Fibroblast of the conjunctiva (primary cell): ENCODE results near the gene BAHCC1.

ENCODE experiments used
- DNase-seq: peaks from one replicate; pipeline ENCODE4 v3.0.0-alpha.2; 2010; ENCODE audit warnings: low read depth

The BAHCC1 gene

GRCh38 chr17:81386646-81387099 lies 8.6 kb upstream of the BAHCC1 start:
- no peak for DNase-seq

GRCh38 chr17:81387100-81388090 lies 7.9 kb upstream of the BAHCC1 start:
- no peak for DNase-seq

GRCh38 chr17:81388091-81388611 lies 7.1 kb upstream of the BAHCC1 start:
- no peak for DNase-seq

- DNase-seq, result no peak
Measured at GRCh38 chr17:81388612-81389367, 6.5 kb upstream of the BAHCC1 start.

- DNase-seq, result no peak
Measured at GRCh38 chr17:81389585-81389984, 5.7 kb upstream of the BAHCC1 start.

- DNase-seq, result no peak
Measured at GRCh38 chr17:81390029-81390872, 5.0 kb upstream of the BAHCC1 start.

- DNase-seq, result no peak
Measured at GRCh38 chr17:81390873-81391255, 4.4 kb upstream of the BAHCC1 start.

GRCh38 chr17:81391293-81391935 lies 3.8 kb upstream of the BAHCC1 start:
- no peak for DNase-seq

- peak; percentile 85 for DNase-seq
Measured at GRCh38 chr17:81391936-81392908, 3.0 kb upstream of the BAHCC1 start.

- DNase-seq, result no peak
Measured at GRCh38 chr17:81392909-81393654, 2.2 kb upstream of the BAHCC1 start.

GRCh38 chr17:81393684-81394376 lies 1.4 kb upstream of the BAHCC1 start:
- DNase-seq, result peak; percentile 99

- DNase-seq, result no peak
Measured at GRCh38 chr17:81394377-81394920, 808 bp upstream of the BAHCC1 start.

- DNase-seq, result no peak
Measured at GRCh38 chr17:81395600-81396277, 482 bp downstream of the BAHCC1 start.

- DNase-seq, result no peak
Measured at GRCh38 chr17:81396278-81396721, 1.0 kb downstream of the BAHCC1 start.

GRCh38 chr17:81396722-81397313 lies 1.6 kb downstream of the BAHCC1 start:
- DNase-seq, result no peak

GRCh38 chr17:81397314-81398175 lies 2.3 kb downstream of the BAHCC1 start:
- DNase-seq, result no peak
